ENCODE results near the gene ZFR.
"Not testable (repeated sequence)": the region's sequence is repeated elsewhere in the genome, so short reads cannot be mapped to it uniquely, and the experiment has no call there.

ZFR gene

GRCh38 chr5:32388432-32389129 lies 56.0 kb downstream of the ZFR start:
- peaks cover 6% of the 10 kb centered on the region for H3K4me1 Mint-ChIP-seq
- H3K9me3 Mint-ChIP-seq: no peaks in the 10 kb centered on the region
- no peak for ATAC-seq (replicated peaks; ENCODE audit: extremely low read depth, poor library complexity, severe bottlenecking)
- peaks cover 75% of the 10 kb centered on the region for H3K36me3 Mint-ChIP-seq (ENCODE audit: insufficient read depth)
- no peak overlapping the region for H3K4me3 Mint-ChIP-seq
- no peak overlapping the region for H3K27ac Mint-ChIP-seq (ENCODE audit: low read depth)
- DNase-seq (ENCODE audit: low spot score in 2 of 2): no peak
- H3K27me3 Mint-ChIP-seq: no peaks in the 10 kb centered on the region

- no peaks in the 10 kb centered on the region for H3K27me3 Mint-ChIP-seq
- H3K9me3 Mint-ChIP-seq: no peaks in the 10 kb centered on the region
- no peak for ATAC-seq (replicated peaks; ENCODE audit: extremely low read depth, poor library complexity, severe bottlenecking)
- H3K36me3 Mint-ChIP-seq (ENCODE audit: insufficient read depth): peaks cover 75% of the 10 kb centered on the region
- H3K4me1 Mint-ChIP-seq: peaks cover 6% of the 10 kb centered on the region
- no peak overlapping the region for H3K27ac Mint-ChIP-seq (ENCODE audit: low read depth)
- no peak for DNase-seq (ENCODE audit: low spot score in 2 of 2)
- no peak overlapping the region for H3K4me3 Mint-ChIP-seq
Measured at GRCh38 chr5:32387841-32388240, 56.7 kb downstream of the ZFR start.

- DNase-seq (ENCODE audit: low spot score in 2 of 2) (no peak), ATAC-seq (replicated peaks; ENCODE audit: extremely low read depth, poor library complexity, severe bottlenecking) (no peak)
- peaks cover 74% of the 10 kb centered on the region for H3K36me3 Mint-ChIP-seq (ENCODE audit: insufficient read depth)
- H3K27ac Mint-ChIP-seq (ENCODE audit: low read depth): no peak overlapping the region
- H3K9me3 Mint-ChIP-seq: no peaks in the 10 kb centered on the region
- H3K4me3 Mint-ChIP-seq: no peak overlapping the region
- no peaks in the 10 kb centered on the region for H3K27me3 Mint-ChIP-seq
- peaks cover 6% of the 10 kb centered on the region for H3K4me1 Mint-ChIP-seq
Measured at GRCh38 chr5:32387211-32387610, 57.3 kb downstream of the ZFR start.

DNA sequence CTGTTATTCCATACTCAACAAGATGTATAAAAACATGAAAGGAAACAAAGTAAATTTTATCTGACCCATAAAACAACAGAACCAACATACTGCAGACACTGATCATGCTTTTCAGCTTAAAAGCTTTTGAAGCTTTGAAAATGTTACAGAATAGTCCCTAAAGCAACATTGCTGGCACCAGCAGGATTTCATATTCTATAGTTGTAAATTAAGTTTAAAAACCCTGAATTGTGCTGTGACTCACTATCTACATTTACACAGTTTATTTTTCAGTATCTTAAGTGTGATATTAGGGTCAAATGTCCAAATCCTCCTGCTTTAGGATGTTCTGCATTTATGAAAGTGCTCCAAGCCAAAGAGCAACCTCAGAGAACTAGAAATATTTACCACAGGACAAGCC lies 59.9 kb downstream of the ZFR start:
- H3K27ac Mint-ChIP-seq (ENCODE audit: low read depth): no peak overlapping the region
- H3K9me3 Mint-ChIP-seq: no peaks in the 10 kb centered on the region
- DNase-seq (ENCODE audit: low spot score in 2 of 2) (no peak), ATAC-seq (replicated peaks; ENCODE audit: extremely low read depth, poor library complexity, severe bottlenecking) (no peak)
- H3K4me3 Mint-ChIP-seq: no peak overlapping the region
- H3K36me3 Mint-ChIP-seq (ENCODE audit: insufficient read depth): peaks cover 62% of the 10 kb centered on the region
- no peaks in the 10 kb centered on the region for H3K27me3 Mint-ChIP-seq
- peaks cover 6% of the 10 kb centered on the region for H3K4me1 Mint-ChIP-seq

DNA sequence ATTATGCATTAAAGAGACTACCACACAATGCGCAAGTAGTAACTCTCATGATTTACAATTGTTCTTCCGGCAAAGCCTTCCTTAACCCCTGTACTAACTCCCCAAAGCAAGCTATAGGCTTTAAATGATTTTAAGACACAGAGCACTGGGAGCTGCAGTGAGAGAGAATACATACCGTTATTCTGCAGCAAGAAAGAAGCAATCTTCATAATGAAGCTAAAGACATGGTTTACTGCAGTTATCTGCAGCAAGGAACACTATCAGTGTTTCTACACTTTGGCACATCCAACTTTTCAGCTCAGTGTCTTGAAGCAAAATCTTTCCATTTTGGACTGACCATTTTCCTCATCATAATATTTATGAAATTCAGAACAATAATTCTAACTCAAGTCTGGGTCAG lies 61.0 kb downstream of the ZFR start:
- no peak for ATAC-seq (replicated peaks; ENCODE audit: extremely low read depth, poor library complexity, severe bottlenecking)
- Mint-ChIP-seq H3K36me3 (ENCODE audit: insufficient read depth) (peaks cover 55% of the 10 kb centered on the region), H3K4me1 (peaks cover 6% of the 10 kb centered on the region), H3K27ac (ENCODE audit: low read depth) (no peak overlapping the region), H3K27me3 (no peaks in the 10 kb centered on the region), H3K9me3 (no peaks in the 10 kb centered on the region), H3K4me3 (no peak overlapping the region)
- no peak for DNase-seq (ENCODE audit: low spot score in 2 of 2)

DNA sequence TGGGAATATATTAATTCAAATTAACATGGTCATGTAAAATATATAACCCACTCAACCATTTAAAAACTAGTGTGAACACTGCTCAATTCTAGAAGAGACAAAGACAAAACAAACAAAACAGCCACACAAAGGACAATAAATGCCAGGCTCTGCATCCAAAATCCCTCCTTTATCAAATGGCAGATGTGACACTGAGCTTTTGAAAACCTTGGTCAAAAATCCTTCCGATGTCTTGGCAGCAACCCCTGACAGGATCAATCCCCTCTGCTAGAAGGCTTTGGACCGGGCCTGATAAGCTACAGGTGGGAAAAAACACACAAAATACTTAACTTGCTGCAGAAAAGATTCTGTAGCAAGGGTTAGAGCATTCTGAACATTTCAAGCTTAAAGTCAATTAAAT lies 61.5 kb downstream of the ZFR start:
- ATAC-seq (replicated peaks; ENCODE audit: extremely low read depth, poor library complexity, severe bottlenecking) (no peak), DNase-seq (ENCODE audit: low spot score in 2 of 2) (no peak)
- H3K4me1 Mint-ChIP-seq: peaks cover 6% of the 10 kb centered on the region
- H3K9me3 Mint-ChIP-seq: no peaks in the 10 kb centered on the region
- no peak overlapping the region for H3K4me3 Mint-ChIP-seq
- no peaks in the 10 kb centered on the region for H3K27me3 Mint-ChIP-seq
- H3K27ac Mint-ChIP-seq (ENCODE audit: low read depth): no peak overlapping the region
- peaks cover 51% of the 10 kb centered on the region for H3K36me3 Mint-ChIP-seq (ENCODE audit: insufficient read depth)

- Mint-ChIP-seq H3K27me3 (no peaks in the 10 kb centered on the region), H3K27ac (ENCODE audit: low read depth) (no peak overlapping the region), H3K36me3 (ENCODE audit: insufficient read depth) (peaks cover 40% of the 10 kb centered on the region), H3K4me3 (no peak overlapping the region), H3K4me1 (peaks cover 2% of the 10 kb centered on the region), H3K9me3 (no peaks in the 10 kb centered on the region)
- no peak for DNase-seq (ENCODE audit: low spot score in 2 of 2)
- no peak for ATAC-seq (replicated peaks; ENCODE audit: extremely low read depth, poor library complexity, severe bottlenecking)
Measured at GRCh38 chr5:32379421-32379820, 65.1 kb downstream of the ZFR start.

DNA sequence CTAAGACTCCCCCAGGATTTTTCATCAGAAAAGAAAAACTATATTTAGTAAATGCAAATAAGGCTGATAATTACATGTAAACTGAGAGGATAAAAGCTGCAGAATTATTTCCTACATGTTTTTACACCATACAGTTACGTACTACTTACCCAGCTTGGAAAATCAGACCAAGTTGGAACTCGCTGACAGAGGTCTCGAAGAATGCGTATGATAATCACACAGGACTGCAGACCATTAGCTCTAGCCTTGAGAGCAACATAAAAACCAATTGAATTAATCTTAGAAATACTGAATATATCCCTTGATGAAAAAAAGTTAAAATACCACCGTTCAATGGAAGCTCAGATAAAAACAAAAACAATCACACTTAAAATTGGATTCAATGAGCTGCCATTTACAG lies 65.6 kb downstream of the ZFR start:
- no peaks in the 10 kb centered on the region for H3K4me1 Mint-ChIP-seq
- no peak overlapping the region for H3K27ac Mint-ChIP-seq (ENCODE audit: low read depth)
- no peak for DNase-seq (ENCODE audit: low spot score in 2 of 2)
- H3K4me3 Mint-ChIP-seq: no peak overlapping the region
- peaks cover 40% of the 10 kb centered on the region for H3K36me3 Mint-ChIP-seq (ENCODE audit: insufficient read depth)
- ATAC-seq (replicated peaks; ENCODE audit: extremely low read depth, poor library complexity, severe bottlenecking): no peak
- H3K9me3 Mint-ChIP-seq: no peaks in the 10 kb centered on the region
- no peaks in the 10 kb centered on the region for H3K27me3 Mint-ChIP-seq

DNA sequence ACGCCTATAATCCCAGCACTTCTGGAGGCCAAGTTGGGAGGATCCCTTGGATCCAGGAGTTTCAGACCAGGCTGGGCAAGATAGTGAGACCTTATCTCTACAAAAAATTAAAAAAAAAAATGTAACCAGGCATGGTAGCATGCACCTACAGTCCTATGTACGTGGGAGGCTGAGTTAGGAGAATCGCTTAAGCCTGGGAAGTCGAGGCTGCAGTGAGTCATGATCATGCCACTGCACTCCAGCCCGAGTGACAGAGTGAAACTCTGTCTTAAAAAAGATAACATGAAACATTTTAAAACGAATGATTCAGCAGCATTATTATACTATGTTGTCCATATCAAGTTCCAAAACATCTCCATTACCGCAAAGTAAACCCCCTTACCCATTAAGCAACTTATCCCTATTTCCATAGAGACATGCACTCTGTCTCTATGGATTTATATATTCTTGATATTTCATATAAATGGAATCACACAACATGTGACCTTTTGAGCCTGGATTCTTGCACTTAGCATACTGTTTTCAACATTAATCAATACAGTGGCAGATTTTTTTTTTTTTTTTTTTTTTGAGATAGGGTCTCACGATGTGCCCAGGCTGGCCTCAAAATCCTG lies 74.9 kb downstream of the ZFR start:
- no peak overlapping the region for H3K4me3 Mint-ChIP-seq
- DNase-seq (ENCODE audit: low spot score in 2 of 2) (no peak), ATAC-seq (replicated peaks; ENCODE audit: extremely low read depth, poor library complexity, severe bottlenecking) (no peak)
- H3K27ac Mint-ChIP-seq (ENCODE audit: low read depth): no peak overlapping the region
- no peaks in the 10 kb centered on the region for H3K27me3 Mint-ChIP-seq
- peaks cover 44% of the 10 kb centered on the region for H3K36me3 Mint-ChIP-seq (ENCODE audit: insufficient read depth)
- no peaks in the 10 kb centered on the region for H3K9me3 Mint-ChIP-seq
- peaks cover 8% of the 10 kb centered on the region for H3K4me1 Mint-ChIP-seq

DNA sequence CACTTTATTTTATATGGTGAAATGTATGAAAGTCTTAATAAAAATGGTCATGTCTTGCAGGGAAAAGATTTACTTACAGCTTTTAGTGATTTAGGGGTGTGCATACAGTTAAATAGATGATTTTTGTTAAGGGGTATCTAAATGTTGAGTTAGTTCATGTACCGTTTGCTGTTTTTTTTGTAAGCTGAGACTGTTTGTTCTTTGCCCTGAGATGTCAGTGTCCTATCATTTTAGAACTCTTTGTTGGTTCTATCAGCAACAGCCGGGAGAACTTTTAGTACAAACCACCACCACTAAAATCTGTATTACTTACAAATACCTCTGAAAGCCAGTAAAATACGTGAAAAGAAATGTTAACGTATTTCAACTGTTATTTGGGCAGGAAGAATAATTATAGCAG lies 75.5 kb downstream of the ZFR start:
- Mint-ChIP-seq H3K4me3 (no peak overlapping the region), H3K9me3 (no peaks in the 10 kb centered on the region), H3K27ac (ENCODE audit: low read depth) (no peak overlapping the region), H3K36me3 (ENCODE audit: insufficient read depth) (peaks cover 44% of the 10 kb centered on the region), H3K4me1 (peaks cover 8% of the 10 kb centered on the region), H3K27me3 (no peaks in the 10 kb centered on the region)
- ATAC-seq (replicated peaks; ENCODE audit: extremely low read depth, poor library complexity, severe bottlenecking) (no peak), DNase-seq (ENCODE audit: low spot score in 2 of 2) (no peak)

- not testable (repeated sequence) for H3K9me3 Mint-ChIP-seq; ATAC-seq (replicated peaks; ENCODE audit: extremely low read depth, poor library complexity, severe bottlenecking); H3K27me3 Mint-ChIP-seq; H3K27ac Mint-ChIP-seq (ENCODE audit: low read depth); H3K4me1 Mint-ChIP-seq; DNase-seq (ENCODE audit: low spot score in 2 of 2); H3K4me3 Mint-ChIP-seq
- peaks cover 42% of the 10 kb centered on the region for H3K36me3 Mint-ChIP-seq (ENCODE audit: insufficient read depth)
Measured at GRCh38 chr5:32367271-32367670, 77.3 kb downstream of the ZFR start.

DNA sequence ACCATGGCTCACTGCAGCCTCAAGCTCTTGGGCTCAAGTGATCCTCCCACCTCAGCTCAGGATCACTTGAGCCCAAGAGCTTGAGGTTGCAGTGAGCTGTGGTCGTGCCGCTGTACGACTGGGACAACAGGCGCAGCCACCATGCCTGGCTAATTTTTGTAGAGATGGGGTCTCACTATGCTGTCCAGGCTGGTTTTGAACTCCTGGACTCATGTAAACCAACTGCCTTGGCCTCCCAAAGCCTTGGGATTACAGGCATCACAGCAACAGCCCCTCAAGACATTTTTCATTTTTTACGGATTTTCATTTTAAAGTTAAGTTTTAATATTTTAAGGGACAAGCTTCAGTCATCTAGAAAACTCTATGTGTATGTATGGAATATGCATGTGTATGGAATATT lies 78.9 kb downstream of the ZFR start:
- Mint-ChIP-seq H3K27ac (ENCODE audit: low read depth) (no peak overlapping the region), H3K4me3 (no peak overlapping the region), H3K36me3 (ENCODE audit: insufficient read depth) (peaks cover 35% of the 10 kb centered on the region), H3K27me3 (no peaks in the 10 kb centered on the region), H3K9me3 (no peaks in the 10 kb centered on the region), H3K4me1 (no peaks in the 10 kb centered on the region)
- ATAC-seq (replicated peaks; ENCODE audit: extremely low read depth, poor library complexity, severe bottlenecking) (no peak), DNase-seq (ENCODE audit: low spot score in 2 of 2) (no peak)

DNA sequence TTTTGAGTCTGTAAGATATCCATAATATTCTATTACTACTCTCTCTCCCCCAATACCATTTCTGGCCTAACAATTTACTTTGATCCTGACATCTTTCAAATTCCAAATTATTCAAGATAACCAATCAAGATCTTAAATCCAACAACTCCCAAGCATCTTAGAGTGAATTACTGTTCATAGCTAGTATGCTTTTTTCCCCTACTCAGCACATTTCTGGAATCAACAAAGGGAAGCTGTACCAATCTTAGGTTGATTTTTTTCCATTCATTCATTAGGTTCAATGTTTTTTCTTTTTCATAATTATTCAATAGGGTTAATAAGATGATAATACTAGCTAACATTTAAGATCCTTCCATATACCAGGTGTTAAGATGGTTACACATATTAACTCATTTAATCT lies 81.5 kb downstream of the ZFR start:
- no peak for DNase-seq (ENCODE audit: low spot score in 2 of 2)
- Mint-ChIP-seq H3K4me3 (no peak overlapping the region), H3K27ac (ENCODE audit: low read depth) (no peak overlapping the region), H3K4me1 (no peaks in the 10 kb centered on the region), H3K36me3 (ENCODE audit: insufficient read depth) (peaks cover 30% of the 10 kb centered on the region), H3K9me3 (no peaks in the 10 kb centered on the region), H3K27me3 (no peaks in the 10 kb centered on the region)
- ATAC-seq (replicated peaks; ENCODE audit: extremely low read depth, poor library complexity, severe bottlenecking): no peak
